HG03095 (cell line): ENCODE measurements around the gene CFLAR.
A peak's percentile ranks its signal among the peaks of the same experiment; 100 is the strongest.
"Not testable (repeated sequence)": the region's sequence is repeated elsewhere in the genome, so short reads cannot be mapped to it uniquely, and the experiment has no call there.

Experiments used
- ATAC-seq: cut with Tn5 transposase; IDR thresholded peaks from one replicate; pipeline ENCODE4 v1.9.1; 2021; ENCODE audit warnings: moderate library complexity; ENCODE audit not compliant: unreplicated experiment

Gene CFLAR

GRCh38 chr2:201118121-201118960 lies 2.4 kb downstream of the CFLAR start:
- ATAC-seq = peak; percentile 36

- no peak for ATAC-seq
Observed at GRCh38 chr2:201118961-201119854, 3.2 kb downstream of the CFLAR start.

- no peak for ATAC-seq
Observed at GRCh38 chr2:201122276-201122675, 6.3 kb downstream of the CFLAR start.

- peak; percentile 25 for ATAC-seq
Observed at GRCh38 chr2:201126308-201127151, 10.6 kb downstream of the CFLAR start.

GRCh38 chr2:201127152-201127511 lies 11.2 kb downstream of the CFLAR start:
- ATAC-seq = no peak

- no peak for ATAC-seq
Observed at GRCh38 chr2:201127570-201127969, 11.6 kb downstream of the CFLAR start.

GRCh38 chr2:201128033-201128432 lies 12.1 kb downstream of the CFLAR start:
- no peak for ATAC-seq

- no peak for ATAC-seq
Observed at GRCh38 chr2:201128933-201129505, 13.1 kb downstream of the CFLAR start.

- no peak for ATAC-seq
Observed at GRCh38 chr2:201130524-201131186, 14.7 kb downstream of the CFLAR start.

GRCh38 chr2:201132518-201132917 lies 16.6 kb downstream of the CFLAR start:
- ATAC-seq = peak; percentile 30

- ATAC-seq = no peak
Observed at GRCh38 chr2:201135386-201135785, 19.4 kb downstream of the CFLAR start.

GRCh38 chr2:201136889-201137321 lies 20.9 kb downstream of the CFLAR start:
- ATAC-seq = no peak

- no peak for ATAC-seq
Observed at GRCh38 chr2:201137505-201138400, 21.8 kb downstream of the CFLAR start.

- no peak for ATAC-seq
Observed at GRCh38 chr2:201138401-201138970, 22.5 kb downstream of the CFLAR start.

GRCh38 chr2:201138986-201139781 lies 23.2 kb downstream of the CFLAR start:
- not testable (repeated sequence) for ATAC-seq

GRCh38 chr2:201139836-201140604 lies 24.1 kb downstream of the CFLAR start:
- no peak for ATAC-seq
